CD4-positive, alpha-beta T cell treated with Interleukin-6 at 100 ng/mL for 8 hours (primary cell): ENCODE data around the gene PAX2.
A peak's percentile ranks its signal among the peaks of the same experiment; 100 is the strongest.

Experiments used
- DNase-seq: peaks from one replicate; pipeline ENCODE4 v3.0.0-alpha.2; 2020; ENCODE audit warnings: mixed read lengths, low spot score

The PAX2 gene

GRCh38 chr10:100724531-100725027 is 20.8 kb upstream of the PAX2 start:
- no peak for DNase-seq

- no peak for DNase-seq
Measured at GRCh38 chr10:100725071-100725471, 20.3 kb upstream of the PAX2 start.

GRCh38 chr10:100725869-100726426 is 19.4 kb upstream of the PAX2 start:
- no peak for DNase-seq

- DNase-seq = no peak
Measured at GRCh38 chr10:100727808-100728207, 17.6 kb upstream of the PAX2 start.

GRCh38 chr10:100728928-100729861 is 16.2 kb upstream of the PAX2 start:
- no peak for DNase-seq

- no peak for DNase-seq
Measured at GRCh38 chr10:100729862-100730724, 15.3 kb upstream of the PAX2 start.

- peak; percentile 4 for DNase-seq
Measured at GRCh38 chr10:100730725-100731406, 14.5 kb upstream of the PAX2 start.

- no peak for DNase-seq
Measured at GRCh38 chr10:100731407-100732240, 13.8 kb upstream of the PAX2 start.

- DNase-seq = no peak
Measured at GRCh38 chr10:100732241-100732596, 13.2 kb upstream of the PAX2 start.

GRCh38 chr10:100733329-100733728 is 12.1 kb upstream of the PAX2 start:
- DNase-seq = no peak

- no peak for DNase-seq
Measured at GRCh38 chr10:100734295-100735086, 10.9 kb upstream of the PAX2 start.

- DNase-seq = no peak
Measured at GRCh38 chr10:100735087-100735336, 10.4 kb upstream of the PAX2 start.

- no peak for DNase-seq
Measured at GRCh38 chr10:100735337-100736143, 9.8 kb upstream of the PAX2 start.

GRCh38 chr10:100736144-100736808 is 9.1 kb upstream of the PAX2 start:
- no peak for DNase-seq

GRCh38 chr10:100736809-100737354 is 8.5 kb upstream of the PAX2 start:
- no peak for DNase-seq

GRCh38 chr10:100737355-100738054 is 7.9 kb upstream of the PAX2 start:
- DNase-seq = no peak

- no peak for DNase-seq
Measured at GRCh38 chr10:100738055-100738827, 7.1 kb upstream of the PAX2 start.
